RCC 7860 (cell line): Measurements from ENCODE around the gene CCSER1.
"Not testable (repeated sequence)": the region's sequence is repeated elsewhere in the genome, so short reads cannot be mapped to it uniquely, and the experiment has no call there.

Source experiments
- DNase-seq: peaks from one replicate; pipeline ENCODE4 v3.0.0-alpha.2; 2015; ENCODE audit warnings: low spot score
- FAIRE-seq: peaks from 2 replicates; lab custom pipeline; 2012; peaks lifted over from hg19 to GRCh38; lab: Jason Lieb, UNC

CCSER1 gene

DNA sequence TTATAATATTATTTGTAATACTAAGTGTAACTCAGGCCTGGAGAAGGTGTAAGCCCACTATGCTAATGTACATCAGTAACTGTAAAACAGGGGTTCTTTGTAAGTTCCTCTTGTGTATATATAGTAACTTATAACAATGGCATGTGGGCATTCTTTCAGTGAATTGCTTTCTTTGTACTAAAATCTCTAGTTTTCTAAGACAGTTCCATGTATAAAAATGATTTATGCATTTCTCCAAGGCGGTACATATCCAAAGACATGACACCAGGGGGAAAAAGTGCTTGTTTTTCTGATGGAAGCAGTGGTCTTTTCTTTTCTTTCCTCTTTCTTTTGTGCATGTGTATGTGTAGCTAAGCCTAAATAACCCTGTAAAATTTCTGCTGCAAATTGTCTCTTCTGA lies 1474.2 kb downstream of the CCSER1 start:
- no peak for FAIRE-seq
- DNase-seq, result no peak

DNA sequence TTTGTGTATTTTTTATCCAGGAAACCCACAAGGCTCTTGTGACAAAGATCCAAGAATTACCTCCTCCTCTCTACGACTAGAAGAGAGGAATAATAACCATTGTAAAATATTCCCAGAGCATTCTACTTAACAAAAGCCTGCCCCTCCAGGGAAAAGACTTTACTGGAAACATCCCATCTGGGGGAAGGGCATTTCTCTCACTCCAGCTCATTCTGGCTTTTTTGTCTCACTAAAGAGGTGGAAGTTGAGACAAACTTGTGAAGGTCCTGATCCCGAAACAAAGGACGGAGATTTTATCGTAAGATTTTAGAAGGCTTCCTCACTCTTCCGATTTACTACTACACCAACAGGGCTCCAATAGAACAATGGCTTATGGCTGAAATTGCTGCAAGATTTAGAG lies 1484.6 kb downstream of the CCSER1 start:
- DNase-seq (no peak), FAIRE-seq (no peak)

DNA sequence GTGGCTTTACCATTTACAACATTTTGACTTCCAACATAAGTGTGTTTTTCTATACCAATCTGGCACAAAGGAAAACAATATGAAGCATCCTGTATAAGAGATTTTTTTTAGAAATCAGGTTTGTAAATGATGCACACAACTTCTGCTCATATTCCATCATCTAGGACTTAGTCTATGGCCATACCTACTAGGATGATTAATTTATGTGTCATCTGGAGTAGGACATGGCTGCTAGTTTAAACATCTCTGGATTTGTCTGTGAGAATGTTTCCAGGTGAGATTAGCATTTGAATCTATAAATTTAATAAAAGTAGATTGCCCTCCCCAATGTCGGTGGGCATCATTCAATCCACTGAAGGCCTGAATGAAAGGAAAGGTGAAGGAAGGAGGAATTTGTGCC lies 1493.8 kb downstream of the CCSER1 start:
- DNase-seq (no peak), FAIRE-seq (no peak)

DNA sequence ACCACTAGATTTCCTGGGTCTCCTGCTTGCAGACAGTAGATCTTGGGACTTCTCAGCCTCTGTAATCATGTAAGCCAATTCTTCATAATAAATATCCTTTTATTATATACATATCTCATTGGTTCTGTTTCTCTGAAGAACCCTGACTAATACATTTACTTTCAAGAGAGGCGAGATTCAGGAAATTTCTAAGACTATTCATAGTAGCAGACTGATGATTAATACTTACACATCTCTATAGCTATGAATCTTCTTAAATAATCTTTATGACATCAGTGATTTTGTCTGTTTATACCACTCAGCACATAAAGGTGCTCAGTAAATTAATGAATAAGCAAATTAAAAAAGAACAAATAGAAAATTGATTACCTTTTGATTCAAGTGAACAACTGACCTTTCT lies 1494.3 kb downstream of the CCSER1 start:
- no peak for DNase-seq
- FAIRE-seq, result no peak

DNA sequence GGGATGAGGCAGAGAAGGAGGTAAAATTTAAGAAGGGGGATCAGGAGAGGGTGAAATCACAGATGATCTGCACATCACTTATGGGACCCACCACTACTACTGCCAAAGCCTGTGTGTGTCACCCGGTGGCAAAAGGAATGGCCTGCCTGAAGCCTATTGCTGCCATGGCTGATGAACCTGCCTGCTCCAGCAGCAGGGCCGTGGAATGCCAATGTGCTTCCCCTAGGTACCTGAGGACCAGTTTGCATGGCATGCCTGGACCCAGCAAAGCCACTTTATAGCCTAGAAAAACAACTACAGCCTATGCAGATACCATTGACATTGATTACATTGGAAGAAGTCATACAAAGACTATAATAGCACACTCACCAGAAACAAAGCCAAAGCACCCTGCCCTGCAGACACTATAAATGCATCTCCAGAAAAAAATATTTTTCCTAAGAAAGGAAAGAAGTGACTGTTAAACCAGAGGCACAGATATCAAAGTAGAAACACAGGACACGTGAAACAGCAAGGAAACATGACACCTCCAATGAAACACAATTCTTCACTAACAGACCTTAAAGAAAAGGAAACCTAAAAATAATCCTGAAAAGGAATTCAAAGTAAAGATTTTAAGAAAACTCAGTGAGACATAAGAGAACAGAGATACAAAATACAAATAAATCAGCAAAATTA lies 1495.9 kb downstream of the CCSER1 start:
- DNase-seq, result no peak
- FAIRE-seq, result no peak

DNA sequence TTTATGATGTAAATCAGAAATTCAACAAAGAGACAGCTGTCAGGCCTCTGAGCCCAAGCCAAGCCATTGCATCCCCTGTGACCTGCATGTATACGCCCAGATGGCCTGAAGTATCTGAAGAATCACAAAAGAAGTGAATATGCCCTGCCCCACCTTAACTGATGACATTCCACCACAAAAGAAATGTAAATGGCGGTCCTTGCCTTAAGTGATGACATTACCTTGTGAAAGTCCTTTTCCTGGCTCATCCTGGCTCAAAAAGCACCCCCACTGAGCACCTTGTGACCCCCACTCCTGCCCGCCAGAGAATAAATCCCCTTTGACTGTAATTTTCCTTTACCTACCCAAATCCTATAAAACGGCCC lies 1496.4 kb downstream of the CCSER1 start:
- FAIRE-seq, DNase-seq: not testable (repeated sequence)

DNA sequence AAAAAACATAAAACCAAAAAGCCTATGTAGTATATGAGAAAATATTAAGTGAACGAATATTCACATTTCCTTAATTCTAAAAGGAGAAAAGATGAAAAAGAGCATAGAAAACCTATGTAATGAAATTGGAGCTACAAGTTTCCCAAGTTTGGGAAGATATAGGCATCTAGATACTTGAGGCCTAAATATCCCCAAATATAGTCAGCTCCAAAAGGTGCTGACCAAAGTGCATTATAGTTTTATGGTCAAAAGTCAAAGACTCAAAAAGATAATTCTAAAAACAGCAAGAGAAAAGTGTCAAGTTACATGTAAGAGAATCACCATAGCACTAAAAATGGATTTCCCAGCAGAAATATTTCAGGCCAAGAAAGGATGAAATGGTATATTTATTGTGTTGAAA lies 1502.9 kb downstream of the CCSER1 start:
- DNase-seq (no peak), FAIRE-seq (no peak)

DNA sequence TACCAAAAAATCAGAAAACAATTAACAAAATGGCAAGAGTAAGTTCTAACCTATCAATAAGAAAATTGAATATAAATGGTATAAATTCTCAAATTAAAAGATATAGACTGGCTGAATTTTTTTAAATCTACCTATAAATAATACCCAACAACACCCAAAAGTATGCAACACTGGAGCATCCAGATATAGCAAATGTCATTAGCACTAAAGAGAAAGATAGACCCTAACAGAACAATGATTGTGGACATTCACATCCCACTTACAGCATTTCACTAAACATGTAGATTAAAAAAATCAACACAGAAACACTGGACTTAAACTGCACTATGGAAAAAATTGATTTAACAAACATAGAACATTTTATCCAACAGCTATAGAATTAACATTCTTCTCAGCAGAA lies 1503.6 kb downstream of the CCSER1 start:
- FAIRE-seq (no peak), DNase-seq (no peak)

DNA sequence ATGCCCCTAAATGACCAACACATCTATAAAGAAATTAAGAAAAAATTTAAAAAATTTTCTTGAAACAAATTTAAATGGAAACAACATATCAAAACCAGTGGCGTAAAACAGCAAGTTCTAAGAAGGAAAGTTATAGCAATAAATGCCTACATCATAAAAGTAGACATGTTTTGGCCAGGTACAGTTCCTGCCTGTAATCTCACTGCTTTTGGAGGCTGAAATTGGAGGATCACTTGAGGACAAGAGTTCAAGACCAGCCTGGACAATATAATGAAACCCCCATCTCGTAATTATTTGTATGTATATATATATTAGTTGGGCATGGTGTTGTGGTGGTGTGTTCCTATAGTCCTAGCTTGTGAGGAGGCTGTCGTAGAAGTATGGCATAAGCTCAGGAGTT lies 1504.1 kb downstream of the CCSER1 start:
- FAIRE-seq (no peak), DNase-seq (no peak)

DNA sequence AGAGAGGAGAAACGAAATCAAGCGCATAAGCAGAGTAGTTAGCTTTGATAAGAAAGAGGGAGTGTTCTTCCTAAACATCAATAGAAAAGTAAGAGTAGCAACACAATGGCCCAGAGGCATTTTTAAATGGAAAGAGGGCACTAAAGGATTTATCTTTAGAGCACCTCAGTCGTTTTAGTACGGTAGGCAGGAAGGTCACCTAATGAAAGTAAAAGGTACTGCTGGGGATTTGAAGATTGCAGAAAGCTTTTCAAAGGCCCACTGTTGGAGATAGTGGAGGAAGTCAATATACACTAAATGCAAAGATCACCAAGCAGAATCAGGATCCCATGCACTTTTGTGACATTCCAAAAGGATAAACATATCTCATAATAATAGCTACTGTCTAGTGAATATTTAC lies 1508.9 kb downstream of the CCSER1 start:
- DNase-seq, result peak; percentile 0
- no peak for FAIRE-seq
